Glomerular visceral epithelial cell (primary cell): Measurements from ENCODE around the gene SLC22A23.

ENCODE experiments used
- DNase-seq: peaks from one replicate; pipeline ENCODE4 v3.0.0-alpha.2; 2016; ENCODE audit errors: extremely low spot score

SLC22A23 gene

DNA sequence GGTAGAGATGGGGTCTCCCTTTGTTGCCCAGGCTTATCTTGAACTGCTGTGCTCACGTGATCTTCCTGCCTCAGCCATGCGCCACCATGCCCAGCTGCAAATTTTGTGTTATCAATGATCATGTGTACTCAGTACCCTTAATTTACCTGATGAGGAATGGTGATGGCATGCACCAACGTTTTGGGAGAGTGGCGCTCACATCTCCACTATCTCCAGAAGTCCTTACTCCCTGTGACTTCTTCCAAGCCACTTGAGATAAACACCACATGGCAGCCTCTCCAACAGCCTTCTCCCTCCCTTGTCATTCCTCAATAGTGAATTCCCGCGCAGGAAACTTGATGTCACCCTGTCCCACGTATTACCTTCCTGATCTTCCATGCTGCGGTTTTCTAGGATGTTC, 140.0 kb downstream of the SLC22A23 start:
- no peak for DNase-seq

- no peak for DNase-seq
These were observed 140.5 kb downstream of the SLC22A23 start for GRCh38 chr6:3316331-3316730.

DNA sequence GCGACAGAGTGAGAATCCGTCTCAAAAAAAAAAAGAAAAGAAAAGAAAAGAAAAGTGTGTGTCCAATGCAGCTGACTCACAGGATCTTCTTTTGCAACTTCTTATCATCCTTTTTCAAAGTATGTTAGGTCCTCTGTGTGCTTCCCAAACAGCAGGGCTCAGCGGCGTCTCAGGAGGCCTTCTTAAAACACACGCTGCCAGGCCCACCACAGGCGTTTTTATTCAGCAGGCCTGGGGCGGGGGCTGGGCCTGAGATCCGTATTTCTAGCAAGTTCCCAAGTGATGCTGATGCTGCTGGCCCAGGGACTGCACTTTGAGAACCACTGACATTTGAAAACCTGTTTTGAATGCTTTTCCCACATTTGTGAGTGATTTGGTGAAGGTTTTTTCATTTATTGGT, 141.0 kb downstream of the SLC22A23 start:
- DNase-seq: no peak

DNA sequence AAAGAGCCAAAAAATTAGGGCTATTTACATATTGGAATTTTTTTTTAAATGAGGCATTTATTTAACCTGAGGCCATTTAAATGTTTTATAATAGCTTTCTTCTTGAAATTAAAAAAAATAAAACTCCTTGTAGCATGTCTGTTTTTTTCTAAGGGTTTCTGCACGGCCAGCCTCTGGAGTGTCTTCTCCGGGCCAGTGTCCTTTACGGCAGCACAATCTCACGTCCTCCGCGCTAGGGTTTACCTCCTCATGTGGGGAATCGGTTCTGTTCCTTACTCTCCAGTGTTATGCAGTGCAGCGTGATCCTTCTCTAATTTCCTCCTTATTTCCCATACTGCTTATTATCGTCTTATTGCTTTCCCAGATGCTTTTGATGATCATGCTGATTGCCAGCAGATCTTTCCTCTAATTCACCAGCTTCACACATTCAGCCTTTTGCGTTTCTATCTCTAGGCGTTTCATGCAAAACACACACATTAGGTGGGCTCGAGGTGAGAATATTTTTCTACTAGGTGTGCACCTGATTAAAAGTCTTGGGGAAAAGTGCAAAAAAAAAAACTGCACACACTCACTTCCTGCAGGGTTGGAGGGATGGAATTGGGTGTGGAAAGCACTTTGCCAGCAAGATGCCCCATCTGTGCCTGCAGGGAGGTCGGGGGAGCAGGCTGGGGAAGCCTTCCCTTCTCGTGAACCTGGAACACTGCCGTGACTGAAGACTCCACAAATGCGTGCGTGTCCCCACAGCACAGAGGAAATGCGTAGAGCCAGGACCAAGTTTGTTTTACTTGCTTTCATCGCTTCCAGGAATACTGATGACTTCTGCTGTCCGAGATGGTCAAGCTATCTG, 142.0 kb downstream of the SLC22A23 start:
- no peak for DNase-seq

- no peak for DNase-seq
These were observed 142.7 kb downstream of the SLC22A23 start for GRCh38 chr6:3314176-3314575.

GRCh38 chr6:3312604-3313231, 144.1 kb downstream of the SLC22A23 start:
- DNase-seq: no peak

GRCh38 chr6:3311826-3312225, 145.0 kb downstream of the SLC22A23 start:
- DNase-seq: no peak

GRCh38 chr6:3310703-3311102, 146.1 kb downstream of the SLC22A23 start:
- DNase-seq: no peak

DNA sequence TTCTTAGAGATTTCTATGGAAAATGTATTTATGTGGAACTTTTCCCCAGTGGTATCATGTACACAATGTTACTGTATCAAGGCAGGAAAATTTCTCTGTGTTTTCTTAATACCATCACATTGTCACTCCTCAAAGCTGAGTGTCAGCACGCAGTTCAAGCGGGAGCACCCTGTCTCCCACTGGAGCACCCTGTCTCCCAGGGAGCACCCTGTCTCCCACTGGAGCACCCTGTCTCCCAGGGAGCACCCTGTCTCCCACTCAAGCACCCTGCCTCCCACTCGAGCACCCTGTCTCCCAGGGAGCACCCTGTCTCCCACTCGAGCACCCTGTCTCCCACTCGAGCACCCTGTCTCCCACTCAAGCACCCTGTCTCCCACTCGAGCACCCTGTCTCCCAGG, 146.8 kb downstream of the SLC22A23 start:
- DNase-seq: no peak

DNA sequence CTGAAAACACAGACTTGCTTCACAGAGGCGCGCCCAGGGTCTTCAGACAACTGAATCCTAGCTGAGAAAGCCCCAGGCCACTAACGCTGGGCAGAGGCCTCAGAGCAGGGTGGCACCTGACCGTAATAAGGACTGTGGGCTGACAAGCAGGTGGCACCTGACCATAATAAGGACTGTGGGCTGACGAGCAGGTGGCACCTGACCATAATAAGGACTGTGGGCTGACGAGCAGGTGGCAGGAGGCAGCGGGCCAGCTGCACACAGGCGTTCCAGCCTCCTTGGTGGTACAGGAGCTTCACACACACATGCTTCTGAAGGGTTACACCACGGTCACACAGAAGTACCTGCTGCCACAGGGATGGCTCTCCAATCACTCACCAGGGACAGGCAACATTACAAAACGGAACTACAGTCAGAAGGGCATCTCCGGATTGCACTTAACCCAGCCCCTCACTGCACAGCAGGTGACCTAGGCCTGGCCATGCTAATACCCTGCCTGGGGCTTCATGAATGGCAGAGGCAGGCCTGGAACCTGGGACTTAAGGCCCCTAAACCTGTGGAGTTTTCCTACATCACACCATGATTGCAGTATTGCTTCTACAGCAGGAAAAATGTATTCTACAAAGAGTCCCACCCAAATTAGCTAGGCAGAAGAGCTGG, 147.3 kb downstream of the SLC22A23 start:
- no peak for DNase-seq

DNA sequence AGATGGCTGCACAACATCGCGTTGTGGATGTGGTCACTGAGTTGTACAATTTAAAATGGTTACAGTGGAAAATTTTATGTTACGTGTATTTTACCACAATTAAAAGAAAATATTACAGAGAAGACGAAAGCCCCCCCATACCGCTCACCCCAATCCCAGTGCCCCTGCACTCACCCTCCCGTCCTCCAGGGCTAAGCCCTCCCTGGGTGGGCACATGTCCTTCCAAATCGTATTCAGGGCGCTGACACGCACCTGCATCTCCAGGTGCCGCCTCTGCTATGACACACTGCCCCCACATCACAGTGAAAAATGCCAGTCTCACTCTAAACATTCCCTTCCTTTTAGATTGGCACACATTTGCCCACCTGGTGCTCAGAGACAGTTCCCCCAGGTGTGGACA, 148.7 kb downstream of the SLC22A23 start:
- DNase-seq: no peak

GRCh38 chr6:3307436-3307835, 149.4 kb downstream of the SLC22A23 start:
- DNase-seq: no peak

DNA sequence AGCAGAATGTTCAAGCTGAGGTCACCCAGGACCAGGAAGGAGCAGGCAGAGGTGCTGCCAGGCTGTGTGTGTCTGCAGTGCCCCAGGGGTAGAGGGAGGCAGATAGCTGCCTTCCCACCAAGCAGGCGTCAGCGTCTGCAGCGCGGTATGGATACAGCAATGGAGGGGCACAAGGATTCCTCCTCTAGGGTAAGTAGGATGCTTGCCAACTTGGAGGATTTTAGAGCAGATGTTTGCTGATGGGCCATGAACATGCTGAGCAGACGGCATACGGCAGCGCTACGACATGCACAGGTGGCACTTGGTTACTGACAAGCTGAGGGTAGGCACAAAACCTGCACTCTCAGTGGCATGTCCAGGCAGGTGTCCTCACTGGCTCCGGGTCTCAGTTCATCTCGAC, 150.0 kb downstream of the SLC22A23 start:
- DNase-seq: no peak

DNA sequence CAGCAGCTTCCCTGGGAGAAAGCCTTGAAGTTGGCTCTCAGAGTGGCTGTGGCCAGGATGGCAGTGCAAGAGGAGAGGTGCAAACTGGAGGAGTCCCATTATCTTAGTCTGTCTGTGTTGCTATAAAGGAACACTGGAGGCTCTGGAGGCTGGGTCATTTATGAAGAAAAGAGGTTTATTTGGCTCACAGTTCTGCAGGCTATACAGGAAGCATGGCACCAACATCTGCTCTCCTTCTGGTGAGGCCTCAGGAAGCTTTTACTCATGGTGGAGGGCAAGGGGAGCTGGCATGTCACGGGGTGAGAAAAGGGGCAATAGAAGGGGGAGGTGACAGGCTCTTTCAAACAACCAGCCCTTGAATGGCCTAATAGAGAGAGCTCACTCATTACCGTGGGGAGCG, 151.0 kb downstream of the SLC22A23 start:
- DNase-seq: no peak

GRCh38 chr6:3305216-3305565, 151.7 kb downstream of the SLC22A23 start:
- no peak for DNase-seq

- no peak for DNase-seq
These were observed 152.2 kb downstream of the SLC22A23 start for GRCh38 chr6:3304500-3305215.

DNA sequence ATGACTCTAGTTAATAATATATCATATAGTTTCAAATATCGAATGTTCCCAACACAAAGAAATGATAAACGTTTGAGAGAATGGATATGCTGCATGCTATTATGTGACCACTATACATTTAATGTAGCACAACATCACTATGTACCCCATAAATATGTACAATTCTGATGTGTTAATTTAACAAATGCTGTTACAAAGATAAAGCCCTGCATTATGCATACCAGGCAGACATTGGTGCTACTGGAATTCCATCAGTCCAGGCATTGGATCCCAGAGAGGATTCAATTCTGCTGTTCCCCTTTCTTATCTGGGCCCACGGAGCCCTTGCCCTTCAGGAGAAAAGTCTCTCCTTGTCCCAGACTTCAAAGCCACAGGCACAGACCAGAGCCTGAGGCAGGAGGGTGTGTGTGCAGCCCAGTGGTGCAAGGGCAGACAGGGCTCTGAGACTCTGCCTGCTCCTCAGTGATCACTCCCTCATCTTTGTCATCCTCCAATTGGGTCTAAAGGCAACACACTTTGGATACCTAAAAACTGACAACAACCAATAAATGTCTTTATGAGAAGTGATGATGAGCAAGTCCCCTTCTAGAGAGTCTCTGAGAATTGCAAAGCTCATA, 152.9 kb downstream of the SLC22A23 start:
- DNase-seq: no peak

DNA sequence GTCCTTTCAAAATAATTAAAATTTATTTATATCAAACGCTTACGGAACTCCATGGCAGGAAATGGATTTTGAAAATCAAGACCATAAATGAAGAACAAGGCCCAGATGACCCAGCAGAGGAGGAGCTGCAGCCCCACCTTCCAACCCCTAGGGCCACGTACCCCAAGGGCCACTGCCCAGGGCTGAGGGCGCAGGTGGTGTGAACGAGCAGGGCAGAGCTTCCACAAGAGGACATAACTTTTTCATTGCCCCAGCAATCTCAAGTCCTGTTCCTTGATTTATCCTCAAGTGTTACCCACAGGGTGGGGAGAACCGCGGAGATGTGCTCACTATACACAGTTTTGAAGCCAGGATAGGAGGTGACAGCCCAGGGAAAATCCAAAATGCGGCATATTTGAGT, 155.3 kb downstream of the SLC22A23 start:
- no peak for DNase-seq

GRCh38 chr6:3299221-3299620, 157.6 kb downstream of the SLC22A23 start:
- no peak for DNase-seq

GRCh38 chr6:3297909-3298308, 158.9 kb downstream of the SLC22A23 start:
- no peak for DNase-seq

- no peak for DNase-seq
These were observed 159.8 kb downstream of the SLC22A23 start for GRCh38 chr6:3297006-3297405.

- no peak for DNase-seq
These were observed 160.3 kb downstream of the SLC22A23 start for GRCh38 chr6:3296537-3296936.
